ENCODE measurements around the gene TGFBR3. TPM values are rescaled to one million over a fixed set of nuclear protein-coding genes. Genes with fewer than 3 reads are reported as not detected.

Gene TGFBR3
- total and polyA plus RNA-seq, 2 of the 13 experiments (the other 11 are each of a cell fraction or from before 2014, with no cell fraction given), result 76.5 to 195 TPM

GRCh38 chr1:91699339-91699974, 186.5 kb downstream of the TGFBR3 start:
- FAIRE-seq (no peak), DNase-seq (ENCODE audit: low spot score) (no peak), ATAC-seq (peak; percentile 31)
- whole genome bisulfite sequencing (ENCODE audit: low lambda C conversion rate), result 92% methylated on average over 4 of the region's 4 CpGs
- CTCF ChIA-PET (ENCODE audit: low intra/inter-chr PET ratio, low total read pairs), result no interaction called here
- in situ Hi-C loops (cut with HindIII; ENCODE audit: extremely low pct_ligation_motif_present, low pct_unique_long_range_greater_than_20kb), result no loop called here
- Histone ChIP-seq H3K4me2 (ENCODE audit: low read depth, low read length) (no peak overlapping the region), H2AFZ (ENCODE audit: low read length) (no peak overlapping the region), H3K4me1 (ENCODE audit: insufficient read depth, low read length) (no peaks in the 10 kb centered on the region), H4K20me1 (ENCODE audit: insufficient read depth, low read length) (no peaks in the 10 kb centered on the region), H3K79me2 (ENCODE audit: insufficient read depth, low read length) (no peaks in the 10 kb centered on the region), H3K27me3 (ENCODE audit: control insufficient read depth in 1 of 2, insufficient read depth in 2 of 2, low read length in 2 of 2) (no peaks in the 10 kb centered on the region), H3K4me3 (replicated peaks in 1 of 3; ENCODE audit: insufficient read depth in 1 of 3, low read depth in 2 of 3, low read length in 3 of 3) (no peak overlapping the region), H3K9ac (ENCODE audit: insufficient read depth, low read depth, low read length) (no peak overlapping the region), H3K9me3 (ENCODE audit: low read length) (no peaks in the 10 kb centered on the region), H3K36me3 (replicated peaks in 1 of 2; ENCODE audit: control insufficient read depth in 1 of 2, insufficient read depth in 2 of 2, low read length in 2 of 2) (peaks cover 17 to 87% of the 10 kb centered on the region in 2 experiments), H3K27ac (ENCODE audit: extremely low read length, insufficient read depth, low read length) (no peak overlapping the region)
- intact Hi-C loops (cut with micrococcal nuclease; ENCODE audit: unreplicated experiment), result no loop called here
- BruUV-seq (replicated peaks), result no TSS peak
- TF ChIP-seq CBX1 (IDR thresholded peaks at IDR 0.05; ENCODE audit: low read depth) (no peak), RBM22 (optimal IDR thresholded peaks at IDR 0.05; ENCODE audit: low read length) (peak; percentile 15), ZSCAN29 (CRISPR knock-in tag; conservative IDR thresholded peaks at IDR 0.05) (no peak)
- POLR2A ChIA-PET, result no interaction called here

GRCh38 chr1:91697861-91698260, 188.1 kb downstream of the TGFBR3 start:
- FAIRE-seq (no peak), ATAC-seq (no peak), DNase-seq (ENCODE audit: low spot score) (no peak)
- 92% methylated on average over 2 of the region's 2 CpGs for WGBS (ENCODE audit: low lambda C conversion rate)
- Histone ChIP-seq H3K9ac (ENCODE audit: insufficient read depth, low read depth, low read length) (no peak overlapping the region), H3K4me3 (replicated peaks in 1 of 3; ENCODE audit: insufficient read depth in 1 of 3, low read depth in 2 of 3, low read length in 3 of 3) (no peak overlapping the region), H2AFZ (ENCODE audit: low read length) (no peak overlapping the region), H3K4me2 (ENCODE audit: low read depth, low read length) (no peak overlapping the region), H3K9me3 (ENCODE audit: low read length) (no peaks in the 10 kb centered on the region), H3K4me1 (ENCODE audit: insufficient read depth, low read length) (no peaks in the 10 kb centered on the region), H3K27me3 (ENCODE audit: control insufficient read depth in 1 of 2, insufficient read depth in 2 of 2, low read length in 2 of 2) (no peaks in the 10 kb centered on the region), H4K20me1 (ENCODE audit: insufficient read depth, low read length) (no peaks in the 10 kb centered on the region), H3K27ac (ENCODE audit: extremely low read length, insufficient read depth, low read length) (no peak overlapping the region), H3K79me2 (ENCODE audit: insufficient read depth, low read length) (no peaks in the 10 kb centered on the region), H3K36me3 (replicated peaks in 1 of 2; ENCODE audit: control insufficient read depth in 1 of 2, insufficient read depth in 2 of 2, low read length in 2 of 2) (peaks cover 25 to 90% of the 10 kb centered on the region in 2 experiments)
- TF ChIP-seq ZNF7 (CRISPR knock-in tag; IDR thresholded peaks at IDR 0.05), result no peak
- peak; percentile 46; the same call in 1 of the 2 replicates for TF ChIP-seq CEBPB (IDR thresholded peaks at IDR 0.05; ENCODE audit: borderline replicate concordance, low read depth, low read length)
- TF ChIP-seq HNRNPK (IDR thresholded peaks at IDR 0.05; ENCODE audit: low read depth, low read length, poor library complexity, severe bottlenecking), result peak; percentile 36
- ChIA-PET POLR2A (no interaction called here), CTCF (ENCODE audit: low intra/inter-chr PET ratio, low total read pairs) (no interaction called here)
- in situ Hi-C loops (cut with HindIII; ENCODE audit: extremely low pct_ligation_motif_present, low pct_unique_long_range_greater_than_20kb), result no loop called here
- intact Hi-C loops (cut with micrococcal nuclease; ENCODE audit: unreplicated experiment), result no loop called here
- BruUV-seq (replicated peaks), result no TSS peak
